Endothelial cell of umbilical vein (primary cell): ENCODE results near the gene TRMT11.

Source experiments
- CTCF ChIP-seq, 2 donors: IDR thresholded peaks; 1 replicate in 1 of 2; 2 replicates in 1 of 2; pipeline ENCODE4 v1.5.1; 2011; ENCODE audit warnings: low read length in 2 of 2, mild to moderate bottlenecking in 2 of 2, moderate library complexity in 2 of 2, control low read depth in 1 of 2, inconsistent platforms in 1 of 2, low read depth in 1 of 2; ENCODE audit not compliant: insufficient read depth in 1 of 2; ENCODE audit errors: extremely low read depth in 1 of 2
- EZH2 ChIP-seq: IDR thresholded peaks from 2 replicates; pipeline ENCODE4 v1.6.1; 2012; ENCODE audit warnings: borderline replicate concordance, low read depth, mild to moderate bottlenecking, moderate library complexity, low read length, inconsistent platforms; ENCODE audit not compliant: severe bottlenecking
- GATA2 ChIP-seq: IDR thresholded peaks from 2 replicates; pipeline ENCODE4 v1.7.0; 2011; ENCODE audit warnings: low read depth, mild to moderate bottlenecking, moderate library complexity, mixed read lengths, low read length; ENCODE audit not compliant: insufficient read length, insufficient read depth
- JUN ChIP-seq: IDR thresholded peaks from 2 replicates; pipeline ENCODE4 v1.6.1; 2011; ENCODE audit warnings: borderline replicate concordance, low read depth; ENCODE audit not compliant: insufficient read length, insufficient read depth
- MAX ChIP-seq: IDR thresholded peaks from 2 replicates; pipeline ENCODE4 v1.6.1; 2011; ENCODE audit not compliant: insufficient read depth, insufficient read length
- MYC ChIP-seq: IDR thresholded peaks from one replicate; pipeline ENCODE4 v1.6.1; 2011; ENCODE audit warnings: mild to moderate bottlenecking, low read depth, low read length
- POLR2A ChIP-seq: IDR thresholded peaks from 2 replicates; pipeline ENCODE4 v1.6.1; 2012; ENCODE audit warnings: low read depth, mild to moderate bottlenecking, control low read depth, low read length
- POLR2AphosphoS5 ChIP-seq: IDR thresholded peaks from 2 replicates; pipeline ENCODE4 v1.6.1; 2012; ENCODE audit warnings: low read depth, mild to moderate bottlenecking, control low read depth, low read length, moderate library complexity; ENCODE audit not compliant: insufficient read depth

- TF ChIP-seq CTCF (IDR thresholded peaks at IDR 0.05; ENCODE audit: extremely low read depth in 1 of 2, insufficient read depth in 1 of 2, low read depth in 1 of 2, low read length in 2 of 2) (no peak), POLR2AphosphoS5 (no peak), POLR2A (no peak), EZH2 (no peak), JUN (no peak), GATA2 (no peak), MAX (no peak), MYC (no peak)
These were observed 4.7 kb upstream of the TRMT11 start for GRCh38 chr6:125981571-125982185.
